IMR-90 (cell line): ENCODE data around the gene DTNA. TPM values are rescaled to one million over a fixed set of nuclear protein-coding genes. Genes with fewer than 3 reads are reported as not detected.

Source experiments
- ATAC-seq: fragments of 200-7000 bp; cut with Tn5 transposase; 2 replicates; pipeline ENCODE4 v1.9.1; 2020; ENCODE audit warnings: low read depth, mild to moderate bottlenecking, moderate library complexity
- BruUV-seq: library from RNA; stranded (reverse); fragments of 400-500 nt; replicated peaks from 2 replicates; lab custom pipeline; 2021; lab: Mats Ljungman, UMichigan
- CTCF ChIA-PET: fragments of 300-600 bp; formaldehyde crosslinking; extraction: SDS; loops from one replicate; lab custom pipeline; 2021; ENCODE audit warnings: antibody characterized with exemption; lab: Yijun Ruan, JAX
- POLR2A ChIA-PET: fragments of 300-600 bp; sonication (Branson Sonifier 250); formaldehyde crosslinking; loops from one replicate; lab custom pipeline; 2022; ENCODE audit warnings: antibody characterized with exemption; ENCODE audit not compliant: unreplicated experiment; lab: Charles Lee
- DNase-seq: peaks from one replicate; pipeline ENCODE4 v3.0.0; 2013
- H2AFZ ChIP-seq: replicated peaks from 2 replicates; pipeline ENCODE3; 2013; ENCODE audit warnings: low read length, mild to moderate bottlenecking; ENCODE audit not compliant: poor library complexity
- H2AK5ac ChIP-seq: 2 replicates; pipeline ENCODE4 v1.6.1; 2013; ENCODE audit warnings: low read depth, low read length, inconsistent platforms
- H2AK9ac ChIP-seq: replicated peaks from 2 replicates; pipeline ENCODE3; 2013; ENCODE audit warnings: mild to moderate bottlenecking, low read depth, low read length, moderate library complexity; ENCODE audit not compliant: poor library complexity
- H2BK120ac ChIP-seq: 2 replicates; pipeline ENCODE4 v1.6.1; 2013; ENCODE audit warnings: low read depth, low read length, inconsistent platforms
- H2BK15ac ChIP-seq: 3 replicates; pipeline ENCODE4 v1.6.1; 2013; ENCODE audit warnings: low read depth, low read length, inconsistent platforms
- H2BK20ac ChIP-seq: 2 replicates; pipeline ENCODE4 v1.6.1; 2013; ENCODE audit warnings: low read depth, mild to moderate bottlenecking, inconsistent platforms, low read length, moderate library complexity
- H2BK5ac ChIP-seq: 2 replicates; pipeline ENCODE4 v1.6.1; 2013; ENCODE audit warnings: mild to moderate bottlenecking, low read depth, low read length, inconsistent platforms; ENCODE audit not compliant: poor library complexity, severe bottlenecking
- H3K14ac ChIP-seq: replicated peaks from 2 replicates; pipeline ENCODE4 v1.6.1; 2013; ENCODE audit warnings: low read depth, low read length, inconsistent platforms
- H3K18ac ChIP-seq: 2 replicates; pipeline ENCODE4 v1.6.1; 2013; ENCODE audit warnings: low read depth, low read length, control low read depth
- H3K23ac ChIP-seq: 2 replicates; pipeline ENCODE4 v1.6.1; 2013; ENCODE audit warnings: low read depth, low read length, inconsistent platforms
- H3K27ac ChIP-seq: 2 replicates; pipeline ENCODE4 v1.5.1; 2013; ENCODE audit warnings: mild to moderate bottlenecking, control low read depth, low read length; ENCODE audit not compliant: insufficient read depth
- H3K27me3 ChIP-seq: 2 replicates; pipeline ENCODE4 v1.6.1; 2013; ENCODE audit warnings: low read length; ENCODE audit not compliant: control insufficient read depth, insufficient read depth
- H3K36me3 ChIP-seq: 2 replicates; pipeline ENCODE4 v1.6.1; 2013; ENCODE audit warnings: low read length, mixed read lengths; ENCODE audit not compliant: control insufficient read depth, insufficient read depth
- H3K4ac ChIP-seq: 2 replicates; pipeline ENCODE4 v1.6.1; 2013; ENCODE audit warnings: low read depth, low read length, inconsistent platforms
- H3K4me1 ChIP-seq: 2 replicates; pipeline ENCODE4 v1.6.1; 2013; ENCODE audit warnings: low read length, mixed read lengths; ENCODE audit not compliant: control insufficient read depth, insufficient read depth
- H3K4me2 ChIP-seq: 2 replicates; pipeline ENCODE4 v1.6.1; 2013; ENCODE audit warnings: low read depth, mild to moderate bottlenecking, control low read depth, low read length, moderate library complexity
- H3K4me3 ChIP-seq: 2 replicates; pipeline ENCODE4 v1.5.1; 2013; ENCODE audit warnings: low read depth, mild to moderate bottlenecking, control low read depth, low read length, moderate library complexity; ENCODE audit not compliant: insufficient read depth
- H3K56ac ChIP-seq: 2 replicates; pipeline ENCODE4 v1.6.1; 2013; ENCODE audit warnings: low read length, inconsistent platforms; ENCODE audit not compliant: insufficient read depth; ENCODE audit errors: extremely low read depth
- H3K79me1 ChIP-seq, 2 experiments: 2 replicates each; pipeline ENCODE4 v1.6.1; 2013; ENCODE audit warnings: low read length in 2 of 2, inconsistent platforms in 1 of 2, low read depth in 1 of 2
- H3K9ac ChIP-seq: 2 replicates; pipeline ENCODE4 v1.6.1; 2013; ENCODE audit warnings: low read depth, low read length, control low read depth
- H3K9me1 ChIP-seq: 2 replicates; pipeline ENCODE4 v1.6.1; 2013; ENCODE audit warnings: low read length, inconsistent platforms; ENCODE audit not compliant: insufficient read depth
- H3K9me3 ChIP-seq: 2 replicates; pipeline ENCODE4 v1.6.1; 2013; ENCODE audit warnings: low read length; ENCODE audit not compliant: control insufficient read depth, insufficient read depth
- H4K20me1 ChIP-seq: 2 replicates; pipeline ENCODE4 v1.6.1; 2013; ENCODE audit warnings: low read length, inconsistent platforms; ENCODE audit not compliant: insufficient read depth
- H4K5ac ChIP-seq: 2 replicates; pipeline ENCODE4 v1.6.1; 2013; ENCODE audit warnings: mild to moderate bottlenecking, low read depth, low read length, control low read depth
- H4K8ac ChIP-seq, 2 experiments: 2 replicates each; pipeline ENCODE4 v1.6.1; 2013; ENCODE audit warnings: low read depth in 2 of 2, low read length in 2 of 2, control low read depth in 1 of 2, inconsistent platforms in 1 of 2
- H4K91ac ChIP-seq: 2 replicates; pipeline ENCODE4 v1.6.1; 2013; ENCODE audit warnings: low read depth, low read length, inconsistent platforms; ENCODE audit not compliant: insufficient read depth
- BHLHE40 ChIP-seq: fragments of 150-350 bp; IDR thresholded peaks from 2 replicates; pipeline ENCODE4 v1.6.1; 2016; ENCODE audit warnings: mild to moderate bottlenecking, low read depth, low read length
- CEBPB ChIP-seq: IDR thresholded peaks from 2 replicates; pipeline ENCODE4 v1.6.1; 2012; ENCODE audit warnings: low read depth, low read length, improper control_type of control experiment
- CHD1 ChIP-seq: IDR thresholded peaks from 2 replicates; pipeline ENCODE4 v1.6.1; 2012; ENCODE audit warnings: low read depth, low read length, improper control_type of control experiment
- CTCF ChIP-seq: conservative IDR thresholded peaks from 2 replicates; pipeline ENCODE4 v1.5.1; 2012; ENCODE audit warnings: mild to moderate bottlenecking, low read depth, low read length, improper control_type of control experiment
- ELK1 ChIP-seq: fragments of 150-350 bp; IDR thresholded peaks from 2 replicates; pipeline ENCODE4 v1.6.1; 2016; ENCODE audit warnings: low read depth, mild to moderate bottlenecking, low read length, moderate library complexity, borderline replicate concordance
- FOS ChIP-seq: fragments of 150-350 bp; IDR thresholded peaks from 2 replicates; pipeline ENCODE4 v1.6.1; 2016; ENCODE audit warnings: low read depth, low read length
- MAFK ChIP-seq: IDR thresholded peaks from 2 replicates; pipeline ENCODE4 v1.6.1; 2012; ENCODE audit warnings: low read depth, low read length, improper control_type of control experiment
- MAZ ChIP-seq: IDR thresholded peaks from 2 replicates; pipeline ENCODE4 v1.6.1; 2012; ENCODE audit warnings: low read depth, mild to moderate bottlenecking, low read length, improper control_type of control experiment, moderate library complexity, borderline replicate concordance
- MXI1 ChIP-seq: IDR thresholded peaks from 2 replicates; pipeline ENCODE4 v1.6.1; 2012; ENCODE audit warnings: low read depth, mild to moderate bottlenecking, low read length, moderate library complexity, borderline replicate concordance
- NFE2L2 ChIP-seq: fragments of 150-350 bp; IDR thresholded peaks from 2 replicates; pipeline ENCODE4 v1.6.1; 2016; ENCODE audit warnings: low read depth, mild to moderate bottlenecking, low read length
- POLR2A ChIP-seq: IDR thresholded peaks from 2 replicates; pipeline ENCODE4 v1.6.1; 2012; ENCODE audit warnings: mild to moderate bottlenecking, low read depth, low read length
- RAD21 ChIP-seq: IDR thresholded peaks from 2 replicates; pipeline ENCODE4 v1.6.1; 2012; ENCODE audit warnings: low read length, improper control_type of control experiment
- RCOR1 ChIP-seq: IDR thresholded peaks from 2 replicates; pipeline ENCODE4 v1.6.1; 2012; ENCODE audit warnings: mild to moderate bottlenecking, low read length, improper control_type of control experiment; ENCODE audit not compliant: insufficient replicate concordance
- RFX5 ChIP-seq: IDR thresholded peaks from 2 replicates; pipeline ENCODE4 v1.8.0; 2012; ENCODE audit warnings: low read depth, mild to moderate bottlenecking, low read length, moderate library complexity
- SMC3 ChIP-seq: fragments of 150-350 bp; IDR thresholded peaks from 2 replicates; pipeline ENCODE4 v1.6.1; 2016; ENCODE audit warnings: low read depth, mild to moderate bottlenecking, antibody characterized with exemption, low read length, moderate library complexity
- WGBS, 2 experiments: methylation state at CpG; one replicate each; pipeline versions ENCODE4 v1.1.5 to v1.1.7; 2013; ENCODE audit warnings: missing lambda C conversion rate in 2 of 2; ENCODE audit not compliant: insufficient read length in 1 of 2; ENCODE audit errors: extremely low coverage in 2 of 2; 5-methylcytosine and 5-hydroxymethylcytosine counted together
- dilution Hi-C: fragments of 300-500 bp; cut with HindIII; formaldehyde crosslinking; loops from one replicate; pipeline ENCODE4 v1.14.3; 2018; ENCODE audit warnings: low sequenced_read_pairs; ENCODE audit not compliant: unreplicated experiment
- in situ Hi-C: fragments of 300-500 bp; cut with MboI; formaldehyde crosslinking; loops from 3 replicates; pipeline ENCODE4 v1.14.3; 2019; ENCODE audit warnings: low sequenced_read_pairs, inconsistent platforms, mixed read lengths
- intact Hi-C: fragments of 100-400 bp; cut with micrococcal nuclease; formaldehyde crosslinking; loops from 2 replicates; pipeline ENCODE4 v1.10.0; 2022
- polyA plus RNA-seq, 3 experiments: library from polyadenylated mRNA; depleted of rRNA; stranded (reverse); fragments of >200 nt; gene quantifications; 2 replicates each; pipeline ENCODE4 v1.2.3, GENCODE V29; 2012; ENCODE audit warnings: low replicate concordance in 1 of 3
- total RNA-seq: library from RNA; depleted of rRNA; stranded (reverse); fragments of >200 nt; gene quantifications from 2 replicates; pipeline ENCODE4 v1.2.3, GENCODE V29; 2012
- TF ChIP-seq, protein P1 (sequence below): fragments of 150-350 bp; IDR thresholded peaks from 2 replicates; pipeline ENCODE4 v1.6.1; 2017; ENCODE audit warnings: mild to moderate bottlenecking, antibody characterized with exemption, low read length, low read depth

Gene DTNA
- total and polyA plus RNA-seq, 2 of the 4 experiments (the other 2 are of a cell fraction): 9.5 to 10.8 TPM

DNA sequence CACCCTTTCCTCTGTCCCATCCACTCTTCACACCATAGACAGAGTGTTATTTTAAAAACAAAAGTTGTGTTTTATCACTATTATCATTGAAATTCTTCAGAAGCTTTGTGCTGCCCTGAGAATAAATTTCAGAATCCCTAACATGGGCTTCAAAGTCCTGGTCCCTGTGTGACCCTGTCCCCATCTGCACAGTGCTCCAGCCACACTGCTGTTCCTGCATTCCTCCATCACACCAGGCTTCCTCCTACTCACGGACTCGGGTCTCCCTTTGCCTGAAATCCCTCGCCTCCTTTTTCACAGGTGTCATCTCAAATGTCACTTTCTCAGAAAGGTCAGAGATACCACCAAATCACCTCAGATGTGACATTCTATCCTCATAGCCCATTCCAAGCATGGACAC is 8.2 kb upstream of the DTNA start:
- Histone ChIP-seq H4K5ac (no peak overlapping the region), H3K9me1 (no peaks in the 10 kb centered on the region), H4K20me1 (no peaks in the 10 kb centered on the region), H2BK15ac (no peak overlapping the region), H4K8ac (no peak overlapping the region), H2BK5ac (no peak overlapping the region), H3K18ac (no peak overlapping the region), H3K27me3 (no peaks in the 10 kb centered on the region), H2BK20ac (no peak overlapping the region), H3K36me3 (no peaks in the 10 kb centered on the region), H2AK9ac (no peak overlapping the region), H3K27ac (no peak overlapping the region), H4K91ac (no peak overlapping the region), H3K56ac (no peak overlapping the region), H2AK5ac (no peak overlapping the region), H3K4me3 (no peak overlapping the region), H3K79me1 (no peaks in the 10 kb centered on the region), H3K4ac (no peak overlapping the region), H3K9me3 (no peaks in the 10 kb centered on the region), H3K4me2 (no peak overlapping the region), H2BK120ac (no peak overlapping the region), H3K9ac (no peak overlapping the region), H3K4me1 (no peaks in the 10 kb centered on the region), H3K14ac (no peak overlapping the region), H2AFZ (no peak overlapping the region), H3K23ac (no peak overlapping the region)
- DNase-seq (no peak), ATAC-seq (no peak)
- TF ChIP-seq POLR2A (no peak), ELK1 (no peak), SMC3 (no peak), MAFK (no peak), CHD1 (no peak), CEBPB (no peak), MAZ (no peak), CTCF (no peak), BHLHE40 (no peak), RCOR1 (no peak), NFE2L2 (no peak), MXI1 (no peak), FOS (no peak), RFX5 (no peak), RAD21 (no peak)
- TF ChIP-seq, protein P1, sequence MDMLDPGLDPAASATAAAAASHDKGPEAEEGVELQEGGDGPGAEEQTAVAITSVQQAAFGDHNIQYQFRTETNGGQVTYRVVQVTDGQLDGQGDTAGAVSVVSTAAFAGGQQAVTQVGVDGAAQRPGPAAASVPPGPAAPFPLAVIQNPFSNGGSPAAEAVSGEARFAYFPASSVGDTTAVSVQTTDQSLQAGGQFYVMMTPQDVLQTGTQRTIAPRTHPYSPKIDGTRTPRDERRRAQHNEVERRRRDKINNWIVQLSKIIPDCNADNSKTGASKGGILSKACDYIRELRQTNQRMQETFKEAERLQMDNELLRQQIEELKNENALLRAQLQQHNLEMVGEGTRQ: no peak
- in situ Hi-C loops: no loop called here
- dilution Hi-C loops: no loop called here
- ChIA-PET POLR2A (no interaction called here), CTCF (interaction anchor here (0.6 to 0.9 kb wide), 2 partner anchors 40 to 53 kb away, joined by 3 read pairs; no protein-coding TSS in a partner anchor)
- BruUV-seq: no TSS peak
- WGBS, 2 experiments: 86% methylated on average over 3 of the region's 3 CpGs; no CpG with 5 or more reads in 1 of the 2 experiments
- intact Hi-C loops: no loop called here
